Endothelial cell of umbilical vein (primary cell): ENCODE data around the gene CEBPZOS.

Source experiments
- CTCF ChIP-seq, 2 donors: IDR thresholded peaks; 1 replicate in 1 of 2; 2 replicates in 1 of 2; pipeline ENCODE4 v1.5.1; 2011; ENCODE audit warnings: low read length in 2 of 2, mild to moderate bottlenecking in 2 of 2, moderate library complexity in 2 of 2, control low read depth in 1 of 2, inconsistent platforms in 1 of 2, low read depth in 1 of 2; ENCODE audit not compliant: insufficient read depth in 1 of 2; ENCODE audit errors: extremely low read depth in 1 of 2
- GATA2 ChIP-seq: IDR thresholded peaks from 2 replicates; pipeline ENCODE4 v1.7.0; 2011; ENCODE audit warnings: low read depth, mild to moderate bottlenecking, moderate library complexity, mixed read lengths, low read length; ENCODE audit not compliant: insufficient read length, insufficient read depth

- TF ChIP-seq CTCF (IDR thresholded peaks at IDR 0.05; ENCODE audit: extremely low read depth in 1 of 2, insufficient read depth in 1 of 2, low read depth in 1 of 2, low read length in 2 of 2) (no peak), GATA2 (no peak)
Measured at GRCh38 chr2:37215250-37215649, 19.0 kb downstream of the CEBPZOS start.
